LNCaP clone FGC (cell line): ENCODE measurements around the gene NT5DC1.

Experiments
- DNase-seq: peaks from one replicate; pipeline ENCODE4 v3.0.0-alpha.2; 2011; ENCODE audit warnings: low read depth
- H3K4me3 ChIP-seq: 2 replicates; pipeline ENCODE4 v1.5.1; 2011; ENCODE audit warnings: mild to moderate bottlenecking, low read depth, low read length, control low read depth
- TF ChIP-seq, protein P1 (sequence below): IDR thresholded peaks from 2 replicates; pipeline ENCODE4 v1.5.1; 2012; ENCODE audit warnings: mild to moderate bottlenecking; ENCODE audit not compliant: control insufficient read depth, insufficient read depth; ENCODE audit errors: extremely low read depth

NT5DC1 gene

DNA sequence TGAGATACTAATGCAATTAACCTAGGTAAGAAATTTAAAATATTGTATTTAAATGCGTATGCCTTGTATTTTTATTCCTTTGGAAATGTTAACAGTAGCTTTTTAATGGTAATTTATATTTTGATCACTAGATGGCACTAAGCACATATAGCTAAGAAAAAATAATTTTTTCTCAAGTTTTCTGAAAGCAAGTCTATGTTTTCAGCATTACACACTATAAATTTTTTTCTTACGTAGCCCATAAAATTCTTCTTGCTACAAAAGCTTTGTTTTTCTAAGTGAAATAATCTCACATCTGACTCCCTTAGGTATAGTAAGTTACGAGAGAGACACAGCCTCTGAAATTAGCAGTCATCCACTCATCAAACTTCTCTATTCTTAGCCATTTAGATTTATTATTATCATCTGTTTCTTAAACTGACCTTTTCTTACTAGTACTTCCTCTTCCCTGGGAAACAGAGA, 117.5 kb downstream of the NT5DC1 start:
- no peak overlapping the region for H3K4me3 ChIP-seq
- no peak for DNase-seq
- TF ChIP-seq, protein P1, sequence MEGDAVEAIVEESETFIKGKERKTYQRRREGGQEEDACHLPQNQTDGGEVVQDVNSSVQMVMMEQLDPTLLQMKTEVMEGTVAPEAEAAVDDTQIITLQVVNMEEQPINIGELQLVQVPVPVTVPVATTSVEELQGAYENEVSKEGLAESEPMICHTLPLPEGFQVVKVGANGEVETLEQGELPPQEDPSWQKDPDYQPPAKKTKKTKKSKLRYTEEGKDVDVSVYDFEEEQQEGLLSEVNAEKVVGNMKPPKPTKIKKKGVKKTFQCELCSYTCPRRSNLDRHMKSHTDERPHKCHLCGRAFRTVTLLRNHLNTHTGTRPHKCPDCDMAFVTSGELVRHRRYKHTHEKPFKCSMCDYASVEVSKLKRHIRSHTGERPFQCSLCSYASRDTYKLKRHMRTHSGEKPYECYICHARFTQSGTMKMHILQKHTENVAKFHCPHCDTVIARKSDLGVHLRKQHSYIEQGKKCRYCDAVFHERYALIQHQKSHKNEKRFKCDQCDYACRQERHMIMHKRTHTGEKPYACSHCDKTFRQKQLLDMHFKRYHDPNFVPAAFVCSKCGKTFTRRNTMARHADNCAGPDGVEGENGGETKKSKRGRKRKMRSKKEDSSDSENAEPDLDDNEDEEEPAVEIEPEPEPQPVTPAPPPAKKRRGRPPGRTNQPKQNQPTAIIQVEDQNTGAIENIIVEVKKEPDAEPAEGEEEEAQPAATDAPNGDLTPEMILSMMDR, result peak; percentile 16; the same call in 1 of the 2 replicates

GRCh38 chr6:116218866-116219265, 118.2 kb downstream of the NT5DC1 start:
- DNase-seq, result no peak
- TF ChIP-seq, protein P1, result no peak
- no peak overlapping the region for H3K4me3 ChIP-seq

GRCh38 chr6:116221067-116221466, 120.4 kb downstream of the NT5DC1 start:
- TF ChIP-seq, protein P1, result no peak
- no peak overlapping the region for H3K4me3 ChIP-seq
- no peak for DNase-seq

GRCh38 chr6:116221911-116222310, 121.3 kb downstream of the NT5DC1 start:
- H3K4me3 ChIP-seq, result no peak overlapping the region
- no peak for DNase-seq
- TF ChIP-seq, protein P1, result no peak

GRCh38 chr6:116223355-116223754, 122.7 kb downstream of the NT5DC1 start:
- no peak overlapping the region for H3K4me3 ChIP-seq
- TF ChIP-seq, protein P1, result no peak
- no peak for DNase-seq

DNA sequence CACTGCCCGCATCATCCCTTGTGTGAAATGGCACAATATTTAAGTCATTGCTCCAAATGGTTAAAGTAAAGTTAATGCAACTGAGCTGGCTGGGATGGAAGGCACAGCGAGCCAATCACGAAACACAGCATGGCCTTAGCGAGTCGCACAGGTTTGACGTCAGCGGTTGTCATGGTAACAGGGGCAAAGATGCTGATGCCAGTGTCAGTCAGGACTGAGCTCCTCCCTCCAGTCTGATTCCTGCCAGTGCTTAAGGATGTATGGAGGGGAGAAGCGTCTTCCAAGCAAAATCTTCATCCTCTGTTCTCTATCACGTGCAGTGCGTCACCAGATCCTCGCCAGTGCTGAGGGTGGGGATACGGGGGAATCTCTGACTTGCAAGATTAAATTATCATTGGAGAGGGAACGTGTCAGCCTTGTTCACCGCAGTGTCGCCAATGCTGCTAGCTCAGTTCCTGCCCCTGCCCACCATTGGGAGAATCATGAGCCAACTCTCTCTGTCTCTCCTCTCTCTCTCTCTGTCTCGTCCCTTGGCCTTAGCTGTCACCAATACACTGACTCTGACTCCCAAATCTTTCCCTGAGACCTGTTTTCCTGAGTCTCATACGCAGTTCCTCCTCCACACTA, 128.7 kb downstream of the NT5DC1 start:
- no peak for DNase-seq
- TF ChIP-seq, protein P1, result no peak

GRCh38 chr6:116234689-116235088, 134.0 kb downstream of the NT5DC1 start:
- TF ChIP-seq, protein P1, result no peak
- DNase-seq, result no peak
- H3K4me3 ChIP-seq, result no peak overlapping the region

More for the DNA sequence above, 128.7 kb downstream of the NT5DC1 start:
- H3K4me3 ChIP-seq, result no peak overlapping the region
